Brain pericyte (primary cell): ENCODE results near the gene ARHGAP10.
A peak's percentile ranks its signal among the peaks of the same experiment; 100 is the strongest.

ENCODE experiments used
- DNase-seq: peaks from one replicate; pipeline ENCODE4 v3.0.0-alpha.2; 2012; ENCODE audit warnings: low read depth, low spot score

Gene ARHGAP10, protein sequence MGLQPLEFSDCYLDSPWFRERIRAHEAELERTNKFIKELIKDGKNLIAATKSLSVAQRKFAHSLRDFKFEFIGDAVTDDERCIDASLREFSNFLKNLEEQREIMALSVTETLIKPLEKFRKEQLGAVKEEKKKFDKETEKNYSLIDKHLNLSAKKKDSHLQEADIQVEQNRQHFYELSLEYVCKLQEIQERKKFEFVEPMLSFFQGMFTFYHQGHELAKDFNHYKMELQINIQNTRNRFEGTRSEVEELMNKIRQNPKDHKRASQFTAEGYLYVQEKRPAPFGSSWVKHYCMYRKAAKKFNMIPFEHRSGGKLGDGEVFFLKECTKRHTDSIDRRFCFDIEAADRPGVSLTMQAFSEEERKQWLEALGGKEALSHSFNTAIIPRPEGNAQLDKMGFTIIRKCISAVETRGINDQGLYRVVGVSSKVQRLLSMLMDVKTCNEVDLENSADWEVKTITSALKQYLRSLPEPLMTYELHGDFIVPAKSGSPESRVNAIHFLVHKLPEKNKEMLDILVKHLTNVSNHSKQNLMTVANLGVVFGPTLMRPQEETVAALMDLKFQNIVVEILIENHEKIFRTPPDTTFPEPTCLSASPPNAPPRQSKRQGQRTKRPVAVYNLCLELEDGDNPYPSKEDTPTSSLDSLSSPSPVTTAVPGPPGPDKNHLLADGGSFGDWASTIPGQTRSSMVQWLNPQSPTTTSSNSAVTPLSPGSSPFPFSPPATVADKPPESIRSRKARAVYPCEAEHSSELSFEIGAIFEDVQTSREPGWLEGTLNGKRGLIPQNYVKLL

DNA sequence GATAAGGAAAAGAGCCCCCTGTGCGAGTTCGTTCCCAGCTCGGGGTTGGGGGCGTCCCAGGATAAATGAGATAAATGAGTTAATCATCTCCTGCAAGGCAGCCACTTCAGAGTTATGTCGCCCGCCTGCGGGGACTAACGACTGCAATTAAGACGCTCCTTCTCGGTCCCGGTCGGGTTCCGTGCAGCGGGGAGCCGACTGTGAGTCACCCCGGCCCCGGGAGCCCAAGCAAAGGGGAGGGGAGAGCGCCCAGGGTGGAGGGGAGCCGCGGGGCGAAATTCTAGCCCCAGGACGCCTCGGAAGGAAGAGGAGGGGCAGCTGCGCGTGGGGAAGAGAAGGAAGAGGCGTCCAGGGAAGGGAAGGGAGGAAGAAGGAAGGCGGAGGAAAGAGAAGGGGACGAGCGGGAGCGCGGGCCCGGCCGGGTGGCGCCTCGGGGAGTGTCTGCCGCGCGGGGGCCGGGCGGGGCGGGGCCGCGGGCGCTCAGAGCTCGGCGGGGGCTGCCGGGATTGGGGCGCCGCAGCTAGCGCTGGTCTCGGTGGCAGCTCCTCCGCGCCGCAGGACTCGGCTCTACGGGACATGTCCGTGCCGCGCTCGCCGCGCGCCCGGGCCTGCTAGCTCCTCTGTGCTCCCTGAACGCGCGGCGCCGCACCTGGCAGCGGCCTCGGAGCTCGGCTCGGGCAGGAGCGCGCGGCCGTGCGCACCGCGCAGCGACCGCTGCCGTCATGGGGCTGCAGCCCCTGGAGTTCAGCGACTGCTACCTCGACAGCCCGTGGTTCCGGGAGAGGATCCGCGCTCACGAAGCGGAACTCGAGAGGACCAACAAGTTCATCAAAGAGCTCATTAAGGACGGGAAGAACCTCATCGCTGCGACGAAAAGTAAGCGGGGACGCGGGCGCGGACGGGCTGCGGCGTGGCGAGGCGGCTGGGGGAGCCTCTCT is at the start of gene ARHGAP10:
TSS of gene ARHGAP10 (plus strand) at position 509 of the 938 bp plus-strand sequence. CDS start at position 723, 214 bp downstream.
- DNase-seq: no peak

- DNase-seq: no peak
Measured at GRCh38 chr4:147682755-147683154, 49.1 kb upstream of the ARHGAP10 start.

GRCh38 chr4:147683188-147683591 is 48.7 kb upstream of the ARHGAP10 start:
- no peak for DNase-seq

- DNase-seq: peak; percentile 88
Measured at GRCh38 chr4:147683717-147684700, 47.9 kb upstream of the ARHGAP10 start, which contains the start of gene PRMT9. PRMT9 (minus strand) TSS chr4:147684163; CDS start chr4:147683987, 176 bp downstream.

DNA sequence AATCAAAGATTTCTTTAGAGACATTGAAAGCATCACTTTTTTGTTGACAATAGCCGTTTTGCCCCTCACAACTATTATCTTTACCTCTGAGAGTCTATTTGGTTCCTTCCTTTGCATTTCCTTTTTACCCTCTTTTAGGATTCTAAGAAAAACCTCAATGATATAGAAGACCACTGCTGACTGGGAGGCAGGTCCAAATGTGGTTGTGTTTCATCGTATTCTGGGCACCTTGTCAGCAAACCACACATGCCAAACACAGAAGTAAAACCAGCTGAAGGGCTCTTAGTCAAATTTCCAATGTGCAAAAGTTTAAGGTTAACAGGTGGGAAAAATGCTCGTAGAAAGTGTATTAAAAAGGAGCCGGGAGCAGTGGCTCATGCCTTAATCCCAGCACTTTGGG is 42.8 kb upstream of the ARHGAP10 start:
- DNase-seq: no peak

DNA sequence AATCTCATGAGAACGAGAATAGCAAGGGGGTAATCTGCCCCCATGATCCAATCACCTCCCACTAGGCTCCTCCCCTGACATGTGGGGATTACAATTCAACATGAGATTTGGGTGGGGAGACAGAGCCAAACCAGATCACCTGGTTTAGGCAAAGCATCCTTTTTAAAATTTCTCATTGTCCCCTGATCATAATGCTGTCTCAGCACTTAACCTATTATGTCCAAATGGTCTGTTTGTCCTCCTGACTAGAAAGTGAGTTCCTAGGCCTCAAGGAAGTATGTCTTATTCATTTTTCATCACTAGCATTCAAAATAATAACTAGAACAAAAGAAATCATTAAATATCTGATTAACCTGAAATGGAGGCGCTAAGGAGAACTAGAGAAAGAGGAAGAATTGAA is 40.1 kb upstream of the ARHGAP10 start:
- no peak for DNase-seq

DNA sequence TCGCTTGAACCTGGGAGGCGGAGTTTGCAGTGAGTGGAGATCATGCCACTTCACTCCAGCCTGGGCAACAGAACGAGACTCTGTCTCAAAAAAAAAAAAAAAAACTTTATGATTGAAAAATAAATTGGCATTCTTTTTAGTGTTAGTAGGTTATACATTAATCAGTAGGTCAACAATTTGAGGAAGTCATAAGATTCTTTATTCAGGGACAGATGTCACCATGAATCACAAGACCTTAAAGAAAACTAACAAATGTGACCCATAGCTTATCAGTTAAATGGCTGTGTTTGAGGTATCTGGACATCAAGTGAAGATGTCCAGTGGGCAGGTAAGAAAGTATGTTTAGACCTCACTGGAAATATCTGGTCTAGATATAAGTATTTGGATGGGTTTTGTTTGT is 38.7 kb upstream of the ARHGAP10 start:
- DNase-seq: no peak

DNA sequence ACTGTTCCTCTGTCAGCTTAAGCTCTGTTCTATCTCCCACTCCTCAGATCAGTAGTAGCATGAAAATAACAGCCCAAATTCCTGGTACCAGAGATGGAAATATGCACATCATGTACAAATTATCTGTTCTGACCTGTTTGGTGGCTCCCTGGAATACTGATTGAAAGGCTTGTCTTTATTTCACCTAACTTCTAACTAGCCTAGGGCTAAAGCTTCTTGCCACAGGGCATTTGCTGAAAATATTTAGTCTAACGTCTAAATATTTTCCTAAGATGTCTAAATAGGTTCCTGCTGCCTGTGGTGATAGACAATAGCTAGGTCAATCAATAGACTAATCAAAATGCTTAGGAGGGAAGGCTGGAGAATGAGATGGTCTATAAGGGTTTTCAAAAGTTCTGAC is 35.0 kb upstream of the ARHGAP10 start:
- DNase-seq: no peak

DNA sequence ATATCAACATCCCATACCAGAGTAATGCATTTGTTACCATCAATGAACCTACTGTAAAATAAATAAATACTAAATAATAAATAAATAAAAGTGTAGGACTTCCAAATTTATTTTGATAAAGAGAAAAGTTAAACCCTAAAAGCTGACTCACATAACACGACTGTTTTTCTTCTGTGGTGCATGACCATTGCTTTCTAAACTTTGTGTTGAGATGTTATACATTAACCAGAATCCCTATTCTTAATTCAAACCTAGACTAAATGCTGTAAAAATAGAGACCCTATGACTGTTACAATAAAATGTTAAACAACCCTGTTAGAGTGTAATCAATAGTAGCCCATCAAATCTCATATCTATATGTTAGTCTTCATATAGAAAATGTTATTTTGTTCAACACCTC is 27.0 kb upstream of the ARHGAP10 start:
- DNase-seq: no peak

DNA sequence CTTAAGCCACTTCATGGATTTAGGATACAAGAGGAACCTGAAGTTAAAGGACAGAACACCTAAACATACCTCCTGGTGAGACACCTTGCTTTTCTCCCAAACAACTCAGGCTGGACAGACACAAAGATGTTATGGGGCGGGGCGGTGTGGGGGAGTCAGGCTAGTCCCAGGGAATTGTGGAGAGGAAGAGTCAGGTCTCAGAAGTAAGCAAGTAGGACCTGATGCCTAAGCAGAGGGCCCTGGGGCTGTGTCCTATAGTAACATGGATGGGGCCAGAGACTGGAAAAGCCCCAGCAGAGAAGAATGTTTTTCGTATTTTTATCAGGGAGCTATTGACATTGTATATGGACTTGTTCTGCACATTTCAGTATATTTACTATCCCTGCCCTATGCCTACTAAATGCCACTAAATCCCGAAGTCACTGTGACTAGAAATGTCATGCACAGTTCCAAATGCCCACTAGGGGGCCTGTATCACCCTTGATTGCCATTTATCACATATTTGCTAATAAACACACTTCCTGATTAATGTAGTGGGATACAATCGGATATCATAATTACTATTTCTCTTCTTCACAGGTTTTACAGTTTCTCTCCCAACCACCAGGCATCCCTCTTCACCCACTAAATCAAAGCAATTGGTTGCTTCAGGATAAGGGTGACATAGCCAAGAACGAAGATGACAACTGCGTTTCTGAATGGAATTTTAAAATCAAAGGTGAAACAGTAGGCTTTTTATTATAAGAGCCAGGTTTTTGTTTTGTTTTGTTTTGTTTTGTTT is 23.8 kb upstream of the ARHGAP10 start:
- no peak for DNase-seq

DNA sequence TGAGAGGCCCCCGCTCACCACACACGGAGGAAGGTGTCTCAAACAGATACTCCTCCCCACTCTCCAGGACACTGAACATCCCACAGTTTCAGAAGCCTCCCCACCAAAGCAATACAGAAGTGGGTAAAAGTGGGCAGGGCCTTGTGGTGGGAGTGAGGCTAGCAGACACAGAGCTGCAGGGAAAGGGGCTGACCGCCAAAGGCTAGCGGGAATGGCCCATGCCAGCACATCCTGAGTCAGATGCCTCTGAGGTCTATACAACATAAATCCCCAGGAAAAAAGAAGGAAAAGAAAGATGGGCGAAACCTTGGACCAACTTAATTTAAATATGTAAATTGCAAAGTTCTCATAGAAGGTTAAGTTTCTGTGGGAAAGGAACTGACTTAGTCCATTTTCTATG is 21.9 kb upstream of the ARHGAP10 start:
- DNase-seq: no peak

GRCh38 chr4:147714575-147715401 is 17.1 kb upstream of the ARHGAP10 start:
- no peak for DNase-seq

GRCh38 chr4:147717878-147718277 is 14.0 kb upstream of the ARHGAP10 start:
- no peak for DNase-seq

DNA sequence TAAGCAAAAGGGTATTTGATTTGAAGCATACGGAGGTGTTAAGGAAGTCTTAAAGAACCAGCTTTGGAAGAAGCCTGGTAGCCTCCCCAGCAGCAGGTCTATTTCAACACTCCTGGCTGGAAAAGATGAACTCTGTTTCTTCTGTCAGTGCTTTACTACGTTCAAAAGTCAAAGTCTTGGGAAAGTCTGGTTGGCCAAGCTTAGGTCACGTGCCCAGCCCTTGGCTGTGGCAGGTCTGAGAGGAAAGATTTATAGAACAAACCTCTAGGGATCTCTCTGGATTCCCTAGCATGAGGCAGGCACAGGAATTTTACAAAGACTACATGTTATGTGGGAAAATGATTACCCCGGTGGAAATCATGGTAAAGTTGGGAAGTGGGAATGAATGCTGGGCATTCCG is 8.6 kb upstream of the ARHGAP10 start:
- no peak for DNase-seq

DNA sequence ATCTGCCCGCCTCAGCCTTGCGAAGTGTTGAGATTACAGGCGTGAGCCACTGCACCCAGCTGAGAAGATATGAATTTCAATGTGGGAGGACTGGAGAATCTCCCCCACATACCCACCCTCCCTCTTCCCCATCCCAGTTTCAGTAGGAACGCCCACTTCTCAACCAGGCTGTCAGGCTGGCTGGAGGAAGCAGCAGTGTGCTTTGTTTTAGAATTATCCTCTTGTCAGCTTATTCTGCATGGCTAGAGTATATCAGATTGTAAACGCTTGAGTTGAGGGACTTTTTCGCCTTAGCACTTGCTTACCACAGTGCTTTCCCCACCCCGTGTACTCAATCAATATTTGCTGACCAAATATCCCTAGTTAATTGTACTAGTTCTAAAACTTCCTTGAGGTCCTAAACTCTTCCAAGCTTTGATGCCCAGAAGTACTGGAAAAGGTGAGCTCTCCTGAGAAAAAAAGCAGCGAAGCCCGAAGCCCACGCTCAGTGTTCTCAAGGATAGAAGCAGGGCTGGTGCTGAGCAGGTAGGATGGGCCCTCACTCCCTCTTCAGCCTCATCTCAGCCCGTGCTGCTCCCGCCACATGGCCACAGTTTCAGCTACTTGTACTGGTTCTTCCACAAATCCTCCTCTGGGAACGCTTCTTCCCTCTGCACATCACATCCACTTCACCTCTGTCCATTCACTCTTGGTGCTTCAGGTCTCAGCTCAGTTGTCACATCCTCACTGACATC is 7.3 kb upstream of the ARHGAP10 start:
- DNase-seq: no peak

- DNase-seq: no peak
Measured at GRCh38 chr4:147725673-147726072, 6.2 kb upstream of the ARHGAP10 start.

- DNase-seq: no peak
Measured at GRCh38 chr4:147727476-147728028, 4.3 kb upstream of the ARHGAP10 start.

DNA sequence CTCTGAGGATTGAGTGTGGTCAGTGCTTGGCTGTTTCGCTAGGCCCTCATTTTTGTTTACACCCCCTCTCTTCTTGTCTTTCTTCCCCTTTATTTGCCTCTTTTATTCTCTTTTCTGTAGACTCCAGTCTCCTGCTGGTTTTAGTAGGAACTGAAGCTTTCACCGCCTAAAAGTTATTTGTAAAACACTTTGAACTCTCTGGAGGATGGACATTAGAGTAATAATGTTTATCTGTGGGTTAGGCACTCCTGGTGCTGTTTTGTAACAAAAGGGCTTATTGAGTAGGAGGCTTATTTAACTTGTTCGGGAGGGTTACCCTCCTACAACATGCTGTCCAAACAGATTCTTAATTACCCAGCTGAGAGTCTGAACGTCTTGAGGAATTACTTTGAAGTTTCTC is 1.6 kb upstream of the ARHGAP10 start:
- no peak for DNase-seq
